Right ventricle myocardium superior (tissue), 1 donor: ENCODE measurements around the gene ADAMTS12. TPM values are rescaled to one million over a fixed set of nuclear protein-coding genes. Genes with fewer than 3 reads are reported as not detected.

Experiments
- ATAC-seq: fragments of 200-7000 bp; cut with Tn5 transposase; one replicate; pipeline ENCODE4 v1.9.1; 2020; ENCODE audit warnings: mild to moderate bottlenecking; ENCODE audit not compliant: poor library complexity
- DNase-seq: peaks from one replicate; pipeline ENCODE4 v3.0.0-alpha.2; 2020
- intact Hi-C: fragments of 100-400 bp; cut with DNase I; formaldehyde crosslinking; loops from one replicate; pipeline ENCODE4 v1.11.2; 2022
- total RNA-seq: library from RNA; stranded (reverse); fragmentation: NEBNext Ultra II Directional; extraction: Animal tissue kit (Norgen Biotek cat#: 25700); gene quantifications from one replicate; pipeline ENCODE4 v1.2.1, GENCODE V29; 2021
- donor health status: DM: no; HTN: yes; CAD: no; lungs with severe emphysema.

The ADAMTS12 gene
- total RNA-seq, 1 donor from 2014 or later: 1.7 TPM

GRCh38 chr5:33857037-33857436, 34.8 kb downstream of the ADAMTS12 start:
- no peak for DNase-seq
- no peak for ATAC-seq
- intact Hi-C loops: no loop called here

- intact Hi-C loops: no loop called here
These were observed 36.4 kb downstream of the ADAMTS12 start for GRCh38 chr5:33855396-33855795.

GRCh38 chr5:33854733-33855151, 37.0 kb downstream of the ADAMTS12 start:
- DNase-seq (no peak), ATAC-seq (peak; percentile 25)
- intact Hi-C loops: no loop called here

More at GRCh38 chr5:33855396-33855795, 36.4 kb downstream of the ADAMTS12 start:
- no peak for ATAC-seq
- DNase-seq: no peak

GRCh38 chr5:33852837-33853236, 39.0 kb downstream of the ADAMTS12 start:
- no peak for ATAC-seq
- intact Hi-C loops: no loop called here

GRCh38 chr5:33852319-33852718, 39.5 kb downstream of the ADAMTS12 start:
- ATAC-seq (no peak), DNase-seq (no peak)
- intact Hi-C loops: no loop called here

More at GRCh38 chr5:33852837-33853236, 39.0 kb downstream of the ADAMTS12 start:
- no peak for DNase-seq

- intact Hi-C loops: no loop called here
- ATAC-seq (no peak), DNase-seq (no peak)
These were observed 41.6 kb downstream of the ADAMTS12 start for GRCh38 chr5:33850100-33850594.

- DNase-seq (no peak), ATAC-seq (no peak)
- intact Hi-C loops: no loop called here
These were observed 43.2 kb downstream of the ADAMTS12 start for GRCh38 chr5:33848554-33848953.

GRCh38 chr5:33846851-33847250, 44.9 kb downstream of the ADAMTS12 start:
- ATAC-seq (no peak), DNase-seq (no peak)
- intact Hi-C loops: no loop called here

GRCh38 chr5:33843579-33843978, 48.2 kb downstream of the ADAMTS12 start:
- ATAC-seq (no peak), DNase-seq (no peak)
- intact Hi-C loops: no loop called here

GRCh38 chr5:33842456-33842855, 49.3 kb downstream of the ADAMTS12 start:
- no peak for DNase-seq
- intact Hi-C loops: no loop called here
- ATAC-seq: no peak

GRCh38 chr5:33841891-33842290, 49.9 kb downstream of the ADAMTS12 start:
- ATAC-seq (no peak), DNase-seq (no peak)
- intact Hi-C loops: no loop called here

- ATAC-seq (no peak), DNase-seq (no peak)
- intact Hi-C loops: no loop called here
These were observed 50.8 kb downstream of the ADAMTS12 start for GRCh38 chr5:33840927-33841547.

GRCh38 chr5:33837301-33837700, 54.5 kb downstream of the ADAMTS12 start:
- DNase-seq (no peak), ATAC-seq (no peak)
- intact Hi-C loops: no loop called here

- no peak for DNase-seq
- intact Hi-C loops: no loop called here
- no peak for ATAC-seq
These were observed 57.5 kb downstream of the ADAMTS12 start for GRCh38 chr5:33834334-33834733.

- DNase-seq (no peak), ATAC-seq (no peak)
- intact Hi-C loops: no loop called here
These were observed 58.6 kb downstream of the ADAMTS12 start for GRCh38 chr5:33833237-33833575.

GRCh38 chr5:33832404-33833236, 59.2 kb downstream of the ADAMTS12 start:
- intact Hi-C loops: no loop called here
- DNase-seq (no peak), ATAC-seq (no peak)

- intact Hi-C loops: no loop called here
- DNase-seq (no peak), ATAC-seq (no peak)
These were observed 60.7 kb downstream of the ADAMTS12 start for GRCh38 chr5:33831041-33831440.

GRCh38 chr5:33829430-33829829, 62.4 kb downstream of the ADAMTS12 start:
- DNase-seq: no peak
- intact Hi-C loops: no loop called here
- ATAC-seq: peak; percentile 82

- ATAC-seq (no peak), DNase-seq (no peak)
- intact Hi-C loops: no loop called here
These were observed 63.0 kb downstream of the ADAMTS12 start for GRCh38 chr5:33828626-33829308.

GRCh38 chr5:33827885-33828284, 63.9 kb downstream of the ADAMTS12 start:
- DNase-seq: no peak
- ATAC-seq: no peak

More at GRCh38 chr5:33827885-33828284, 63.9 kb downstream of the ADAMTS12 start:
- intact Hi-C loops: no loop called here
